ENCODE data around the gene RRAD.

Gene RRAD

DNA sequence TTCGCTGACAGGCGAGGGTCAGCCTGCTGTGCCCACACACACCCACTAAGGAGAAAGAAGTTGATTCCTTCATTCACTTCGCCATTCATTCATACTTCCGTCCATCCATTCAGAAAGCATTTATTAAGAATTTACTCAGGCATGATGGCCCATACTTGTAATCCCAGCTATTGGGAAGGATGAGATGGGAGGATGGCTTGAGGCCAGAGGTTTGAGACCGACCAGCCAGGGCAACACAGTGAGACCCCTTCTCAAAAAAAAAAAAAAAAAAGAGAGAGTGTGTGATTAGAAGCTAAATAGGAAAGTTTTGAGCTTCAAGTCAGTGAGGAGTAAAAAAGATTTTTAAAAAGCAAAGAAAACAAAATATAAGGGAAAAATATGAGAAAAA, 18.7 kb upstream of the RRAD start:
- no peak overlapping the region for H3K4me3 ChIP-seq
- H3K27ac ChIP-seq = no peak overlapping the region
- DNase-seq (ENCODE audit: low spot score) = no peak
- TF ChIP-seq CTCF (IDR thresholded peaks at IDR 0.05) = no peak

GRCh38 chr16:66943426-66944053, 18.2 kb upstream of the RRAD start:
- no peak overlapping the region for H3K27ac ChIP-seq
- no peak overlapping the region for H3K4me3 ChIP-seq
- TF ChIP-seq CTCF (IDR thresholded peaks at IDR 0.05) = no peak
- DNase-seq (ENCODE audit: low spot score) = no peak

GRCh38 chr16:66942981-66943380, 17.6 kb upstream of the RRAD start:
- no peak overlapping the region for H3K4me3 ChIP-seq
- no peak for DNase-seq (ENCODE audit: low spot score)
- H3K27ac ChIP-seq = no peak overlapping the region
- TF ChIP-seq CTCF (IDR thresholded peaks at IDR 0.05) = no peak

DNA sequence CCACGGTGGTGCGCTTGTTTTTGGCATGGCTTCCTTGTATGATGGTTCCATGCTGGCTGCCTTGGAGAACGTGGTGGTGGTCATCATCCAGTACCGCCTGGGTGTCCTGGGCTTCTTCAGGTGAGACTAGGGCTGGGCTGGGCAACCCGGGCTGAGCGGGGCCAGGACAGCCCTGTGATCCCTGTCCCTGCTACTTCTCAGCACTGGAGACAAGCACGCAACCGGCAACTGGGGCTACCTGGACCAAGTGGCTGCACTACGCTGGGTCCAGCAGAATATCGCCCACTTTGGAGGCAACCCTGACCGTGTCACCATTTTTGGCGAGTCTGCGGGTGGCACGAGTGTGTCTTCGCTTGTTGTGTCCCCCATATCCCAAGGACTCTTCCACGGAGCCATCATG, 14.9 kb upstream of the RRAD start:
- H3K27ac ChIP-seq = no peak overlapping the region
- TF ChIP-seq CTCF (IDR thresholded peaks at IDR 0.05) = no peak
- H3K4me3 ChIP-seq = no peak overlapping the region
- no peak for DNase-seq (ENCODE audit: low spot score)

DNA sequence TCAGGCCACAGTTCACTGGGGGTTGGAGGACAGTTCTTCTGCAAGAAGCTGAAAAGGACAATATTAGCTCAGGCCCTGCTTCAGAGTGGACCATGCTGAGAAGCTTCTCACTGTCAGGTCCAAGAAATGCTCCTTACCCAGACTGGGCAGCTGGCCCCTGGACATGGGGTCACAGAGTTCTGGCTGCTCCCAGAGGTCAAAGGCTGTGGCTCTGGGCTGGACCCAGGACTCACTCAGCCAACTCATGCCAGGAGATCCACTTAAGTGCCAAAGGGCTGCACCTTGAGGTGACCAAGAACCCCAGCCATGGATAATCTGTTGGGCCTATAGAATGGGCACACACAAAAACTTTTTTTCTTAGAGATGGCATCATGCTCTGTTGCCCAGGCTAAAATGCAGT, 14.0 kb upstream of the RRAD start:
- Histone ChIP-seq H3K27ac (no peak overlapping the region), H3K4me3 (no peak overlapping the region)
- no peak for TF ChIP-seq CTCF (IDR thresholded peaks at IDR 0.05)
- no peak for DNase-seq (ENCODE audit: low spot score)

- no peak for DNase-seq (ENCODE audit: low spot score)
- Histone ChIP-seq H3K4me3 (no peak overlapping the region), H3K27ac (no peak overlapping the region)
- no peak for TF ChIP-seq CTCF (IDR thresholded peaks at IDR 0.05)
Observed at GRCh38 chr16:66937725-66938337, 12.5 kb upstream of the RRAD start.

GRCh38 chr16:66936889-66937554, 11.7 kb upstream of the RRAD start:
- H3K27ac ChIP-seq = no peak overlapping the region
- no peak for DNase-seq (ENCODE audit: low spot score)
- no peak for TF ChIP-seq CTCF (IDR thresholded peaks at IDR 0.05)
- H3K4me3 ChIP-seq = no peak overlapping the region
